GM12878 (cell line): Measurements from ENCODE around the gene FBN2.

Experiments used
- ATF2 ChIP-seq: IDR thresholded peaks from 2 replicates; pipeline ENCODE4 v1.6.1; 2012; ENCODE audit warnings: low read length, inconsistent platforms
- CBFB ChIP-seq: IDR thresholded peaks from 2 replicates; pipeline ENCODE4 v1.6.1; 2016; ENCODE audit warnings: antibody characterized with exemption, low read depth
- CEBPB ChIP-seq, 2 experiments: fragments of 150-350 bp in 1 of 2; IDR thresholded peaks; 2 replicates each; pipeline ENCODE4 v1.6.1; 2012 to 2014; ENCODE audit warnings: low read depth in 2 of 2, low read length in 2 of 2, borderline replicate concordance in 1 of 2, inconsistent platforms in 1 of 2
- CTCF ChIP-seq, 3 experiments: IDR thresholded peaks in 2 of 3; conservative IDR thresholded peaks in 1 of 3; 2 replicates each; pipeline ENCODE4 v1.5.1; 2011; ENCODE audit warnings: low read depth in 3 of 3, low read length in 3 of 3, mild to moderate bottlenecking in 3 of 3, control low read depth in 2 of 3, moderate library complexity in 2 of 3, inconsistent platforms in 1 of 3, mixed read lengths in 1 of 3; ENCODE audit not compliant: control insufficient read depth in 2 of 3, insufficient read depth in 1 of 3; ENCODE audit errors: extremely low read depth in 1 of 3
- HDAC2 ChIP-seq: fragments of 200-600 bp; sonication (generic); IDR thresholded peaks from 2 replicates; pipeline ENCODE4 v1.6.1; 2017
- RAD21 ChIP-seq: IDR thresholded peaks from 2 replicates; pipeline ENCODE4 v1.6.1; 2011; ENCODE audit warnings: mild to moderate bottlenecking, low read depth, low read length, moderate library complexity; ENCODE audit not compliant: insufficient read depth
- SPI1 ChIP-seq: IDR thresholded peaks from 2 replicates; pipeline ENCODE4 v1.6.1; 2011; ENCODE audit warnings: low read depth, mild to moderate bottlenecking, low read length, moderate library complexity, borderline replicate concordance; ENCODE audit not compliant: insufficient read depth
- SUZ12 ChIP-seq: fragments of 200-600 bp; sonication (generic); IDR thresholded peaks from one replicate; pipeline ENCODE4 v1.6.1; 2018; ENCODE audit warnings: antibody characterized with exemption, mild to moderate bottlenecking; ENCODE audit not compliant: unreplicated experiment
- TAF1 ChIP-seq: IDR thresholded peaks from 2 replicates; pipeline ENCODE4 v1.6.1; 2011; ENCODE audit warnings: mild to moderate bottlenecking, low read depth, low read length, borderline replicate concordance
- TCF7 ChIP-seq: IDR thresholded peaks from 2 replicates; pipeline ENCODE4 v1.6.1; 2014; ENCODE audit warnings: antibody characterized with exemption, borderline replicate concordance

DNA sequence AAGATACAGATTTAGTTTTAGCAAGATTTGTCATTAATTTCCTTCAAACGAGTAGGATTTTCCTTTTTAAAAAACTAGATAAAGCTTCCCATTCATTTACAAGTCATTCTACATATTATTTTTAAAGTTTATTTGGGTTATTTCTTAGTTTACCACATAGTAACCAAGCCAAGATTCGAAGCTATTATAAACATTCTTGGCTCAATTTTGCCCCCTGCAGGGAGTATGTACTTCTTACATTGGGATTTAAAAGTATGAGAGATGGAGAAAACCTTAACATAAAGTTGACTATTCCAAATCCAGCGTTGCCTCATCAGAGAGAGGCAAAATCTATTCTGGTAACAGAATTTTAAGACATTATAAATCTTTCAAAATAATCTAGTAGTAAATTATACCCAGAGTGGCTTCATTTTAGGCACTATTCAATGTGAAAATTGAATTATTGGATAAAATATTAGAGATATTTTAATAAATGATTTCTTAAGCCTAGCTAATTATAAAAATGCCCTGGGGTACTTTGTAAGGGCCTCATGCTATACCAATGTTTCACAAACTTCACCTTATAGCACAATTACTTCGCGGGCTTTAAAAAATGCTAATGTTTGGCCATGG is 39.1 kb downstream of the FBN2 start:
- TF ChIP-seq TCF7 (no peak), SUZ12 (no peak), CTCF (IDR thresholded peaks at IDR 0.05 in 2 of 3, conservative IDR thresholded peaks at IDR 0.05 in 1 of 3; ENCODE audit: control insufficient read depth in 2 of 3, extremely low read depth in 1 of 3, insufficient read depth in 1 of 3, low read depth in 3 of 3, low read length in 3 of 3) (peak; percentile 28 to 41 (median 30); a peak in 4 of 6 replicates), SPI1 (no peak), RAD21 (peak; percentile 71), HDAC2 (no peak), ATF2 (no peak), TAF1 (no peak), CEBPB (IDR thresholded peaks at IDR 0.05; ENCODE audit: borderline replicate concordance in 1 of 2, low read depth in 2 of 2, low read length in 2 of 2) (no peak), CBFB (no peak)
